GM19240 (cell line): ENCODE measurements around the gene GPX1.

ENCODE experiments used
- DNase-seq: peaks from one replicate; pipeline ENCODE4 v3.0.0; 2011; ENCODE audit warnings: low spot score; ENCODE audit not compliant: insufficient read length

The GPX1 gene

GRCh38 chr3:49313896-49314688 lies 44.1 kb downstream of the GPX1 start:
- DNase-seq = no peak

DNA sequence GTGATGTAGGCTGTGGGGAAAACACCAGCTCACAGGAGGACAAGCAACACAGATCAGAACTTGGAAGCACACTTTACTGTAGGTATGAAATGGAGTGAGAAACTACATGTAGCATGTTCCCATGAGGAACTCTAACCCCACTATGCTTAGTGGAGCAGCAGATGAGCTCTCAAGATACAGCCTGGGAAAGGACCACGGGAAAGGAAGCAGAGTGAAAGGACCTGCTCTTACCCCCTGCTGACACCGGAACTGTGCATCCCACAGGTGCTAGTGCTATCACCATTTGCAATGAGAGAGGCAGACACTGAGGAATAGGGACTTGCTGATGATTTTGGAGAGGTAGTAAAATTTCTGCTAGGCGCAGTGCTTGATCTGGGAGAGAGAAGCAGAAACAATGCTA lies 46.9 kb downstream of the GPX1 start:
- no peak for DNase-seq

GRCh38 chr3:49310677-49311076 lies 47.5 kb downstream of the GPX1 start:
- no peak for DNase-seq
